ENCODE measurements around the gene CEBPE. TPM values are rescaled to one million over a fixed set of nuclear protein-coding genes. Genes with fewer than 3 reads are reported as not detected.

The CEBPE gene
- total RNA-seq, 6 experiments from 2014 or later: 0.13 to 0.18 TPM; not detected in 4

DNA sequence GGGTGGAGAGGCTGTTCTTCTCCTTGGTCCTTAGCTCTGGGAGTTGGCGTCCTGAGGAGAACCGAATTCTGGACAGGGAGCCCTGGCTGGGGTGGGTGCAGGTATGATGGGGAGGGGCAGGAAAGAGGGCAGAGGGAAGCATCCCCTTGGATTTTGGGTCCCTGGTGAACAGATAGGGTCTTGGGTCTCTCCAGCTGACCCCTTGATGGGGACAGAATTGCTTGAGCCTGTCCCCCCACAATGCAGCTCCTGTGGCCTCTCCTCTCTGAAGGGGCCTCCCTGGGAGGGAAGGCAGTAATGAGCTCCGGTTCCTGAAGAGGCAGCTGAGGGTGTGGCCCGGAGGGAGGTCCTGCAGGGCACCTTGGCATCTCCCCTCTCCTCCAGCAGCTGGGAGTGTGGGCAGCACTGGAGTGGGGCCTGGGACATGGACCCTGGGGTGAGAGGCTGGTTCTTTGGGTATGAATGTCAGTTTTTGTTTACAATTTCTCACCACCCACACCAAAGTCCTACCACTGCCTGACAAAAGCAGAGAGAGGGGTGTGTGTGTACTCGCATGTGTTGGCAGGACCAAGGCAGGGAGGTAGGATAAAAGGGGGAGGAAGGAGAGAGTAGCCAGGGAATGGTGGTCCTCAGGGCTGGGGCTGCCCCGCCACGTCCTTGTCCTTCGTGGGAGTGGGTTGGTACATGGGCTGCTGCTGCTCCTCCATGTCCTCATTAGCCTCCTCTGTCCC lies 7.7 kb upstream of the CEBPE start:
- H3K4me3 ChIP-seq: no peak overlapping the region
- no peaks in the 10 kb centered on the region for H3K9me3 ChIP-seq
- no peaks in the 10 kb centered on the region for H3K36me3 ChIP-seq
- intact Hi-C loops (cut with DNase I): loop anchor here (5.0 to 10.0 kb wide), 2 partner anchors 61 to 258 kb away; no protein-coding TSS in a partner anchor
- DNase-seq (no peak), ATAC-seq (no peak)
- no peak for TF ChIP-seq POLR2A (IDR thresholded peaks at IDR 0.05)
- TF ChIP-seq, protein P1, sequence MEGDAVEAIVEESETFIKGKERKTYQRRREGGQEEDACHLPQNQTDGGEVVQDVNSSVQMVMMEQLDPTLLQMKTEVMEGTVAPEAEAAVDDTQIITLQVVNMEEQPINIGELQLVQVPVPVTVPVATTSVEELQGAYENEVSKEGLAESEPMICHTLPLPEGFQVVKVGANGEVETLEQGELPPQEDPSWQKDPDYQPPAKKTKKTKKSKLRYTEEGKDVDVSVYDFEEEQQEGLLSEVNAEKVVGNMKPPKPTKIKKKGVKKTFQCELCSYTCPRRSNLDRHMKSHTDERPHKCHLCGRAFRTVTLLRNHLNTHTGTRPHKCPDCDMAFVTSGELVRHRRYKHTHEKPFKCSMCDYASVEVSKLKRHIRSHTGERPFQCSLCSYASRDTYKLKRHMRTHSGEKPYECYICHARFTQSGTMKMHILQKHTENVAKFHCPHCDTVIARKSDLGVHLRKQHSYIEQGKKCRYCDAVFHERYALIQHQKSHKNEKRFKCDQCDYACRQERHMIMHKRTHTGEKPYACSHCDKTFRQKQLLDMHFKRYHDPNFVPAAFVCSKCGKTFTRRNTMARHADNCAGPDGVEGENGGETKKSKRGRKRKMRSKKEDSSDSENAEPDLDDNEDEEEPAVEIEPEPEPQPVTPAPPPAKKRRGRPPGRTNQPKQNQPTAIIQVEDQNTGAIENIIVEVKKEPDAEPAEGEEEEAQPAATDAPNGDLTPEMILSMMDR (IDR thresholded peaks at IDR 0.05): no peak
- no peak overlapping the region for H3K27ac ChIP-seq
- H3K27me3 ChIP-seq: no peaks in the 10 kb centered on the region
- H3K4me1 ChIP-seq: no peaks in the 10 kb centered on the region
- 100% methylated on average over 1 of the region's 8 CpGs for WGBS (ENCODE audit: insufficient coverage, low coverage, low lambda C conversion rate, missing lambda C conversion rate)

- TF ChIP-seq, protein P1 (IDR thresholded peaks at IDR 0.05): no peak
- no peak for TF ChIP-seq POLR2A (IDR thresholded peaks at IDR 0.05)
- Histone ChIP-seq H3K36me3 (no peaks in the 10 kb centered on the region), H3K27ac (no peak overlapping the region), H3K4me1 (no peaks in the 10 kb centered on the region), H3K27me3 (no peaks in the 10 kb centered on the region), H3K4me3 (no peak overlapping the region), H3K9me3 (no peaks in the 10 kb centered on the region)
- intact Hi-C loops (cut with DNase I): loop anchor here (5.0 to 10.0 kb wide), 2 partner anchors 61 to 259 kb away; no protein-coding TSS in a partner anchor
- 59% methylated on average over 4 of the region's 9 CpGs for WGBS (ENCODE audit: insufficient coverage, low coverage, low lambda C conversion rate, missing lambda C conversion rate)
- ATAC-seq: no peak
- no peak for DNase-seq
Measured at GRCh38 chr14:23125933-23126524, 7.0 kb upstream of the CEBPE start.

GRCh38 chr14:23125011-23125410 lies 6.0 kb upstream of the CEBPE start:
- ATAC-seq (no peak), DNase-seq (no peak)
- no peak overlapping the region for H3K4me3 ChIP-seq
- 25% methylated on average over 3 of the region's 3 CpGs for WGBS (ENCODE audit: insufficient coverage, low coverage, low lambda C conversion rate, missing lambda C conversion rate)
- intact Hi-C loops (cut with DNase I): loop anchor here (5.0 to 10.0 kb wide), 2 partner anchors 62 to 260 kb away; no protein-coding TSS in a partner anchor
- H3K4me1 ChIP-seq: no peaks in the 10 kb centered on the region
- no peaks in the 10 kb centered on the region for H3K27me3 ChIP-seq
- TF ChIP-seq, protein P1 (IDR thresholded peaks at IDR 0.05): no peak
- TF ChIP-seq POLR2A (IDR thresholded peaks at IDR 0.05): no peak
- no peaks in the 10 kb centered on the region for H3K9me3 ChIP-seq
- no peak overlapping the region for H3K27ac ChIP-seq
- no peaks in the 10 kb centered on the region for H3K36me3 ChIP-seq

DNA sequence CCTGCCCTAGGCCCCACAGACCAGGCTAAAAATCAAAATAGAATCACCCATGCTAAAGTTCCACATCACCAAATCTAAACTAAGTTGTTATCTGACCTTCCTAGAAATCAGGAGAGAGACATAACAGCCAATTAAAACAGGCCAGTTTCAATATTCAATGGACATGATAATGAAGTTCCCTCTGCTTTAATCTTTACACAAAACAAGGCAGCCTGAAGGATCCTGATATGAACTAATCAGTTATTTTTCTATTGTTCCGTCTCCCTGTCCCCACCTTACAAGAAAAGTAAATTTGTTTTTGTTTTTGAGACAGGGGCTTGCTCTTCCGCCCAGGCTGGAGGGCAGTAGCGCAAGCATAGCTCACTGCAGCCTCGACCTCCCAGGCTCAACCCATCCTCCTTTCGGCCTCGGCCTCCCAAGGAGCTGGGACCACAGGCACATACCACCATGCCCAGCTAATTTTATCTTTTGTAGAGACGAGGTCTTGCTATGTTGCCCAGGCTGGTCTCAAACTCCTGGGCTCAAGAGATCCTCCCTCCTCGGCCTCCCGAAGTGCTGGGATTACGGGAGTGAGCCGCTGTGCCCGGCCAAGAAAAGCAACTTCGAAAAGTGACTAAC lies 5.4 kb upstream of the CEBPE start:
- Histone ChIP-seq H3K27ac (no peak overlapping the region), H3K9me3 (no peaks in the 10 kb centered on the region), H3K36me3 (no peaks in the 10 kb centered on the region), H3K4me3 (no peak overlapping the region), H3K4me1 (no peaks in the 10 kb centered on the region), H3K27me3 (no peaks in the 10 kb centered on the region)
- WGBS (ENCODE audit: insufficient coverage, low coverage, low lambda C conversion rate, missing lambda C conversion rate): 78% methylated on average over 13 of the region's 13 CpGs
- DNase-seq (no peak), ATAC-seq (no peak)
- intact Hi-C loops (cut with DNase I): loop anchor here in 1 of 2 donors (10.0 kb wide), 1 partner anchor 260 kb away; no protein-coding TSS in a partner anchor
- TF ChIP-seq POLR2A (IDR thresholded peaks at IDR 0.05): no peak
- TF ChIP-seq, protein P1 (IDR thresholded peaks at IDR 0.05): no peak

All from right lobe of liver (tissue), 6 donors.